ENCODE results near the gene CCDC87.
"Not testable (repeated sequence)": the region's sequence is repeated elsewhere in the genome, so short reads cannot be mapped to it uniquely, and the experiment has no call there.

Gene CCDC87

DNA sequence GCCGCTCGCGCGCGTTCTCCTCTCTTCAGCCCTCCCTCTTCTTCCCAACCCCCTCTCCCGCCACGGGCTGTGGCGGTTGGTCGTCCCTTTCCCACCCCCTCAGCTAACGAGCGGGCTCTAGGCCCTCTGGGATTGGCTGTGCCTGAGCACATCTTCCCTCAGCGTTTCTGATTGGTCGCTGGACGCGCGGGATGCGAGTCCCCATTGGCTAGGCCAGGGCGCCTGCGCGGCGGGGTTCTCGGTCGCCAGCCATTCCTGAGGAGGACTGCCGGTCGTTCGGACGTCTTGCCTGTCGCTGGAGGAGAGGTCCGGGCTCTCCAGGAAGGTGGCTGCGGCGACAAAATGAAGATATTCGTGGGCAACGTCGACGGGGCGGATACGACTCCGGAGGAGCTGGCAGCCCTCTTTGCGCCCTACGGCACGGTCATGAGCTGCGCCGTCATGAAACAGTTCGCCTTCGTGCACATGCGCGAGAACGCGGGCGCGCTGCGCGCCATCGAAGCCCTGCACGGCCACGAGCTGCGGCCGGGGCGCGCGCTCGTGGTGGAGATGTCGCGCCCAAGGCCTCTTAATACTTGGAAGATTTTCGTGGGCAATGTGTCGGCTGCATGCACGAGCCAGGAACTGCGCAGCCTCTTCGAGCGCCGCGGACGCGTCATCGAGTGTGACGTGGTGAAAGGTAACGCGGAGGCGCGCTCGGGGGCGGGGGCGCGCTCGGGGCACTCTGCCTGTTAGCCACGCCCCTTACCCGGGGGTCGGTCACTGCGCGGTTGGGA, 23.7 kb upstream of the CCDC87 start, which contains the start of gene RBM14:
Gene RBM14 (plus strand): TSS at position 252 of the 776 bp plus-strand sequence. CDS start 91 bp downstream, at position 343.
- peak; percentile 99 for DNase-seq (ENCODE audit: low spot score)

GRCh38 chr11:66614073-66614472, 21.2 kb upstream of the CCDC87 start:
- DNase-seq (ENCODE audit: low spot score), result no peak

- DNase-seq (ENCODE audit: low spot score), result no peak
Measured at GRCh38 chr11:66612458-66612857, 19.6 kb upstream of the CCDC87 start.

GRCh38 chr11:66609721-66610617, 17.1 kb upstream of the CCDC87 start:
- DNase-seq (ENCODE audit: low spot score), result no peak

GRCh38 chr11:66607126-66607834, 14.4 kb upstream of the CCDC87 start:
- DNase-seq (ENCODE audit: low spot score), result no peak

- DNase-seq (ENCODE audit: low spot score), result not testable (repeated sequence)
Measured at GRCh38 chr11:66606608-66607007, 13.7 kb upstream of the CCDC87 start.

- DNase-seq (ENCODE audit: low spot score), result no peak
Measured at GRCh38 chr11:66604155-66604554, 11.3 kb upstream of the CCDC87 start.

- DNase-seq (ENCODE audit: low spot score), result no peak
Measured at GRCh38 chr11:66603072-66603471, 10.2 kb upstream of the CCDC87 start.

GRCh38 chr11:66600631-66601233, 7.9 kb upstream of the CCDC87 start:
- DNase-seq (ENCODE audit: low spot score), result no peak

GRCh38 chr11:66600219-66600618, 7.4 kb upstream of the CCDC87 start:
- no peak for DNase-seq (ENCODE audit: low spot score)

GRCh38 chr11:66598993-66599392, 6.1 kb upstream of the CCDC87 start:
- DNase-seq (ENCODE audit: low spot score), result no peak

DNA sequence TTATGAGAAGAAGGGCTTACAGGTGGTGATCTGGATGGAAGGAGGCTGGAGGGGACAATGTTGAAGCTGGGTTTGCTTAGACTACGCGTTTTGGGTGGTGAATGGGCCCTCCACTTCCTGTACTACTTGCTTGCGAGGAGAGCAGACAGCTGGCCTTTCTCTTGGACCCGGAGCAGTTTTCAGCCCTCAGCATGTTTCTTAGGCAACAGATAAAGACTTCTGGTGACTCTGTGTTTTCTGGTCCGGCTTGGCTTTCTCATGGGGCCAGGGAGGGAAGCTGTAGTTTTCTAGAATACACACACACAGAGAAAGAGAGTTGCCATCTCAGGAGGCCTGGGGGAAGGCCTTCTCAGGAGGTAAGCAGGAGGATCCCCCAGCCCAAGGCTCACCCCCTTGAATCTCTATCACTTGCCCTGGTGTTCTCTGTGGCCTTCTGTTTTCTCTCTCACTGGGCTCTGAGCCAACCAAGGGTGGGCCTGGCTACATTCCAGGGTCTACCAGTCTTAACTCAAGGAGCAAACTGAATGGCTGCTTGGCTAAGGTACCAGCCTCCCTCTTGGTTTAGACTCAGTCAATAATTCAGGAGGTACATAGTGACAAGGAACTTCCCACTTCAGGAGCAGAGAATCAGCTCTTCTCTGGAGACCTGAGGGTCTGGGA, 2.5 kb upstream of the CCDC87 start:
- DNase-seq (ENCODE audit: low spot score), result no peak

DNA sequence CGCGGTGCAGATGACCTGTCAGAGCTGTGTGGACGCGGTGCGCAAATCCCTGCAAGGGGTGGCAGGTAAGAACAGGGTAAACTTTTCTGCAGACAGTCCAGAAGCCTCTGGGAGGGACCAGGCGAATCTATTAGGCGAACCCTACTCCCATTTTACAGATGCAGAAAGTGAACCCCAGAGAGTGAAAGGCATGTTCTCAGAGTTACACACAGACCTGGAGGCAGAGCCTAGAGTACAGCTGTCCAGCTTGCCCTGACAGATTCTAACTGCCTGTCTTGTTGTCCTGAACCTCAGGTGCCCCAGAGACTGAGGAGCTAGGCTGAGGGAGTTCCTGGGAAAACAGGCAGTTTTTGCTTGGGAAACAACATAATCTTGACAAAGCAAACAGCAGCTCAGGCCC, 787 bp upstream of the CCDC87 start:
- DNase-seq (ENCODE audit: low spot score), result no peak

GRCh38 chr11:66593303-66593635, 406 bp upstream of the CCDC87 start:
- DNase-seq (ENCODE audit: low spot score), result no peak

DNA sequence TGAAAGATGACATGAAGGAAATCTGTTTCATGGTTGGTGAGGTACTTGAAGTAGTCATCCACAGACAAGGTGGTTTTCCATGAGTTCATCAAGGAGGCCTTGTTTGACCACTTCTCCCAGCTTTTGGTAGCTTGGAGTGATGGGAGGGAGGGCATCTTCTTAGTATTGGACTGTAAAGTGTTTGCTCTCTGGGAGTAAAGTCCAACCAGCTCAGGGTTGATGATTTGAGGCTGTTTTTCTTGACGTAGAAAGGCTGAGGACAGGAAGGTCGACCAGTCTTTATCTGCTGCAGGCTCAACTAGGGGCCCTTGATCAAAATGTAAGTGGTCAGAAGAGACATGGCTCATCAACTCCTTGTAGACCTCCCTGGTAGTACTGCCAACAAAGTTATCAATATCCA, 1.7 kb downstream of the CCDC87 start:
- DNase-seq (ENCODE audit: low spot score), result no peak

DNA sequence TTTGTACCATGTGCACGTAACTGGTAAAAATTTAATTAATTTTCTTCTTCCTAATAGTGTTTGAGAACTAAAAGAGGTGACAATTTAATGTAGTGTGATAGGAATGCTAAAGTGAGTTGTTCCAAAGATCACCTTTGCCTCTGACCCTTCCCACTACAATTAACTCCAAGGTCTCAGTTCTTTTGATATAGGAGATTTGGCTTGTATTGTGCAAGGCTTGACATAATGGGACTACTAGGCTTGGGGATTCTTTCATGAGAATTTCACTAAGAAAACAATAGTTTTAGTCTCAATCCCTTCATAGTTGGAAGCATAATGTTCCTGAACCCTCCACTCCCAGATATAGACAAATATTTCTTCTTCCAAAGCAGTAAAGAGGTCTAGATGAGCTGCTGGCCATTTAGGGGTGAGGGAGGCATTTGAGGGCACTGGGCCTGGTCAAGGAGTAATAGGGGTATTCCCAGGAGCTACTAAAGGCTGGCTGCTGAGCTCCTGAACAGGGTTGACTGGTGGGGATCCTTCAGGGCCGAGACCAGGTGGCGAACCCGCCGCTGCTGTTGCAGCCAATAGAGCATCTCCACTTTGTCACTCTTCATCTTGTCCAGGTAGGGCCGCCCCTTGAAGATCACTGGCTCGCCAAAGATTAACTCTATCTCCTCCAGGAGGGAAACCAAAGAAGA, 2.7 kb downstream of the CCDC87 start:
- no peak for DNase-seq (ENCODE audit: low spot score)

DNA sequence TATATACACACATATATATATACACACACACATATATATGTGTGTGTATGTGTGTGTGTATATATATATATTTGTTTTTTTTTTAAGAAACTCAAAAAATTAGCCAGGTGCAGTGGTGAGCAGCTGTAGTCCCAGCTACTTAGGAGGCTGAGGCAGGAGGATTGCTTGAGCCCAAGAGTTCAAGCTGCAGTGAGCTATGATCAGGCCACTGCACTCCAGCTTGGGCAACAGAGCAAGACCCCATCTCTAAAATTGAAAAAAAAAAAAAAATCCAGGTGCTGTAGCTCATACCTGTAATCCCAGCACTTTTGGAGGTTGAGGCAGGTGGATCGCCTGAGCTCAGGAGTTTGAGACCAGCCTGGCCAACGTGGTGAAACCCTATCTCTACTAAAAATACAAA, 3.5 kb downstream of the CCDC87 start:
- not testable (repeated sequence) for DNase-seq (ENCODE audit: low spot score)

- DNase-seq (ENCODE audit: low spot score), result no peak
Measured at GRCh38 chr11:66586136-66586535, 6.7 kb downstream of the CCDC87 start.

DNA sequence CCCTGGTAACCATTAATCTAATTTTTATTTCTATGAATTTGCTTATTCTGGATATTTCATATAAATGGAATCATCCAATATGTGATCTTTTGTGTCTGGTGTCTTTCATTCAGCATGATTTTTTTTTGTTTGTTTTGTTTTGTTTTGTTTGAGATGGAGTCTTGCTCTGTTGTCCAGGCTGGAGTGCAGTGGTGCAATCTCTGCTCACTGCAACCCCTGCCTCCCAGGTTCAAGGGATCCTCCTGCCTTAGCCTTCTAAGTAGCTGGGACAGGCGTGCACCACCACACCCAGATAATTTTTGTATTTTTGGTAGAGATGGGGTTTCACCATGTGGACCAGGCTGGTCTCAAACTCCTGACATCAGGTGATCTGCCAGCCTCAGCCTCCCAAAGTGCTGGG, 7.4 kb downstream of the CCDC87 start:
- DNase-seq (ENCODE audit: low spot score), result not testable (repeated sequence)

GRCh38 chr11:66582565-66583147, 10.2 kb downstream of the CCDC87 start:
- DNase-seq (ENCODE audit: low spot score), result not testable (repeated sequence)

GRCh38 chr11:66581261-66581660, 11.6 kb downstream of the CCDC87 start:
- DNase-seq (ENCODE audit: low spot score), result no peak

All from CD4-positive, alpha-beta T cell treated with Interleukin-2 at 100 ng/mL for 4 hours (primary cell).